ENCODE data around the gene ACTR1B.

The ACTR1B gene

GRCh38 chr2:97707362-97708047 lies 43.7 kb upstream of the ACTR1B start:
- TF ChIP-seq EGR1 (IDR thresholded peaks at IDR 0.05) = no peak
- TF ChIP-seq, protein P1, sequence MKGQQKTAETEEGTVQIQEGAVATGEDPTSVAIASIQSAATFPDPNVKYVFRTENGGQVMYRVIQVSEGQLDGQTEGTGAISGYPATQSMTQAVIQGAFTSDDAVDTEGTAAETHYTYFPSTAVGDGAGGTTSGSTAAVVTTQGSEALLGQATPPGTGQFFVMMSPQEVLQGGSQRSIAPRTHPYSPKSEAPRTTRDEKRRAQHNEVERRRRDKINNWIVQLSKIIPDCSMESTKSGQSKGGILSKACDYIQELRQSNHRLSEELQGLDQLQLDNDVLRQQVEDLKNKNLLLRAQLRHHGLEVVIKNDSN (IDR thresholded peaks at IDR 0.05) = no peak

- TF ChIP-seq MAX (IDR thresholded peaks at IDR 0.05) (no peak), CREB1 (IDR thresholded peaks at IDR 0.05; ENCODE audit: low read depth) (no peak), YY1 (IDR thresholded peaks at IDR 0.05; ENCODE audit: low read depth) (no peak), TEAD4 (IDR thresholded peaks at IDR 0.05) (no peak), EGR1 (IDR thresholded peaks at IDR 0.05) (no peak), CEBPB (IDR thresholded peaks at IDR 0.05) (no peak), NFIC (IDR thresholded peaks at IDR 0.05) (no peak), RAD21 (IDR thresholded peaks at IDR 0.05; ENCODE audit: low read depth) (no peak), FOXM1 (IDR thresholded peaks at IDR 0.05; ENCODE audit: borderline replicate concordance, low read depth) (no peak)
- TF ChIP-seq, protein P2, sequence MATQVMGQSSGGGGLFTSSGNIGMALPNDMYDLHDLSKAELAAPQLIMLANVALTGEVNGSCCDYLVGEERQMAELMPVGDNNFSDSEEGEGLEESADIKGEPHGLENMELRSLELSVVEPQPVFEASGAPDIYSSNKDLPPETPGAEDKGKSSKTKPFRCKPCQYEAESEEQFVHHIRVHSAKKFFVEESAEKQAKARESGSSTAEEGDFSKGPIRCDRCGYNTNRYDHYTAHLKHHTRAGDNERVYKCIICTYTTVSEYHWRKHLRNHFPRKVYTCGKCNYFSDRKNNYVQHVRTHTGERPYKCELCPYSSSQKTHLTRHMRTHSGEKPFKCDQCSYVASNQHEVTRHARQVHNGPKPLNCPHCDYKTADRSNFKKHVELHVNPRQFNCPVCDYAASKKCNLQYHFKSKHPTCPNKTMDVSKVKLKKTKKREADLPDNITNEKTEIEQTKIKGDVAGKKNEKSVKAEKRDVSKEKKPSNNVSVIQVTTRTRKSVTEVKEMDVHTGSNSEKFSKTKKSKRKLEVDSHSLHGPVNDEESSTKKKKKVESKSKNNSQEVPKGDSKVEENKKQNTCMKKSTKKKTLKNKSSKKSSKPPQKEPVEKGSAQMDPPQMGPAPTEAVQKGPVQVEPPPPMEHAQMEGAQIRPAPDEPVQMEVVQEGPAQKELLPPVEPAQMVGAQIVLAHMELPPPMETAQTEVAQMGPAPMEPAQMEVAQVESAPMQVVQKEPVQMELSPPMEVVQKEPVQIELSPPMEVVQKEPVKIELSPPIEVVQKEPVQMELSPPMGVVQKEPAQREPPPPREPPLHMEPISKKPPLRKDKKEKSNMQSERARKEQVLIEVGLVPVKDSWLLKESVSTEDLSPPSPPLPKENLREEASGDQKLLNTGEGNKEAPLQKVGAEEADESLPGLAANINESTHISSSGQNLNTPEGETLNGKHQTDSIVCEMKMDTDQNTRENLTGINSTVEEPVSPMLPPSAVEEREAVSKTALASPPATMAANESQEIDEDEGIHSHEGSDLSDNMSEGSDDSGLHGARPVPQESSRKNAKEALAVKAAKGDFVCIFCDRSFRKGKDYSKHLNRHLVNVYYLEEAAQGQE (IDR thresholded peaks at IDR 0.05; ENCODE audit: low read depth) = no peak
- TF ChIP-seq, protein P1 (IDR thresholded peaks at IDR 0.05) = no peak
Observed at GRCh38 chr2:97706708-97707345, 43.0 kb upstream of the ACTR1B start.

GRCh38 chr2:97706112-97706511 lies 42.3 kb upstream of the ACTR1B start:
- TF ChIP-seq, protein P1 (IDR thresholded peaks at IDR 0.05) = no peak
- TF ChIP-seq FOXM1 (IDR thresholded peaks at IDR 0.05; ENCODE audit: borderline replicate concordance, low read depth) (no peak), EP300 (IDR thresholded peaks at IDR 0.05; ENCODE audit: borderline replicate concordance) (no peak), TAF1 (IDR thresholded peaks at IDR 0.05; ENCODE audit: low read depth) (no peak), RAD21 (IDR thresholded peaks at IDR 0.05; ENCODE audit: low read depth) (no peak), CEBPB (IDR thresholded peaks at IDR 0.05) (no peak), MAX (IDR thresholded peaks at IDR 0.05) (no peak), TCF12 (IDR thresholded peaks at IDR 0.05; ENCODE audit: low read depth) (no peak), NFIC (IDR thresholded peaks at IDR 0.05) (no peak), TEAD4 (IDR thresholded peaks at IDR 0.05) (no peak), CREB1 (IDR thresholded peaks at IDR 0.05; ENCODE audit: low read depth) (no peak), ZBTB7A (IDR thresholded peaks at IDR 0.05; ENCODE audit: low read depth) (no peak), EGR1 (IDR thresholded peaks at IDR 0.05) (no peak), YY1 (IDR thresholded peaks at IDR 0.05; ENCODE audit: low read depth) (no peak)
- TF ChIP-seq, protein P2 (IDR thresholded peaks at IDR 0.05; ENCODE audit: low read depth) = no peak

DNA sequence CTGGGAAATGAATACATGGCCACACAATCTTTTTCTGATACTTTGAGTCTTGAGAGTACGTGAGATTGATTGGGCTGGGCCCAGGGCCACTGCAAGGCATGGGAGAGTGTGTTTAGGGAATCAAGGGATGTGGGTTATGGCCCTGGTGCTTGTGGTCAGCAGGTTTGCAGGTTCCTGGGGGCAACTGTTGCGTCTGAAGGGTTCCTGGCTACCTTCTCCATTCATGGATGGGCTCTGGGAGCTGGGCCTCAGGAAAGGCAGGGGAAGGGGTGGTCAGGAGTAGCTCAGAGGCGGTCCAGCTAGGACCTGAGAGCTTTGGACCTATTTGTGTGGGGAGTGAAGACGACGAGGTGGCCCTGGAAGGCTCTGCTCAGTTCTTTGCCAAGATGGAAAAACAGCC lies 41.1 kb upstream of the ACTR1B start:
- TF ChIP-seq RAD21 (IDR thresholded peaks at IDR 0.05; ENCODE audit: low read depth) (no peak), ZBTB7A (IDR thresholded peaks at IDR 0.05; ENCODE audit: low read depth) (no peak)

- TF ChIP-seq ZBTB7A (IDR thresholded peaks at IDR 0.05; ENCODE audit: low read depth) (no peak), FOXM1 (IDR thresholded peaks at IDR 0.05; ENCODE audit: borderline replicate concordance, low read depth) (no peak), YY1 (IDR thresholded peaks at IDR 0.05; ENCODE audit: low read depth) (no peak), TEAD4 (IDR thresholded peaks at IDR 0.05) (no peak), TAF1 (IDR thresholded peaks at IDR 0.05; ENCODE audit: low read depth) (no peak), TCF12 (IDR thresholded peaks at IDR 0.05; ENCODE audit: low read depth) (no peak), NFIC (IDR thresholded peaks at IDR 0.05) (no peak), MAX (IDR thresholded peaks at IDR 0.05) (no peak), CEBPB (IDR thresholded peaks at IDR 0.05) (no peak)
- TF ChIP-seq, protein P1 (IDR thresholded peaks at IDR 0.05) = no peak
- TF ChIP-seq, protein P2 (IDR thresholded peaks at IDR 0.05; ENCODE audit: low read depth) = no peak
Observed at GRCh38 chr2:97703741-97704140, 39.9 kb upstream of the ACTR1B start.

Measured in Ishikawa (cell line).